ENCODE data around the gene SHKBP1.
"Not testable (repeated sequence)": the region's sequence is repeated elsewhere in the genome, so short reads cannot be mapped to it uniquely, and the experiment has no call there.

Gene SHKBP1

GRCh38 chr19:40576585-40577451 is at the start of gene SHKBP1:
SHKBP1 (plus strand) TSS chr19:40576873; CDS start chr19:40576900, 27 bp downstream.
- peak; percentile 36 to 89 (median 84) for DNase-seq

GRCh38 chr19:40528078-40528477 is 48.6 kb upstream of the SHKBP1 start:
- DNase-seq = peak in 1 of 14 donors; percentile 31

GRCh38 chr19:40528533-40529092 is 48.1 kb upstream of the SHKBP1 start:
- DNase-seq = no peak

GRCh38 chr19:40529093-40529954 is 47.3 kb upstream of the SHKBP1 start:
- peak; percentile 24 to 87 (median 66) for DNase-seq

- DNase-seq = peak in 5 of 14 donors; percentile 20 to 52 (median 45)
Observed at GRCh38 chr19:40530091-40530901, 46.4 kb upstream of the SHKBP1 start.

- no peak for DNase-seq
Observed at GRCh38 chr19:40533508-40533907, 43.2 kb upstream of the SHKBP1 start.

- DNase-seq = no peak
Observed at GRCh38 chr19:40534148-40534547, 42.5 kb upstream of the SHKBP1 start.

- DNase-seq = no peak
Observed at GRCh38 chr19:40539070-40539469, 37.6 kb upstream of the SHKBP1 start.

- peak in 6 of 14 donors; percentile 19 to 84 (median 30) for DNase-seq
Observed at GRCh38 chr19:40542202-40542859, 34.3 kb upstream of the SHKBP1 start.

GRCh38 chr19:40543029-40543597 is 33.6 kb upstream of the SHKBP1 start:
- no peak for DNase-seq

- not testable (repeated sequence) for DNase-seq
Observed at GRCh38 chr19:40546153-40546841, 30.4 kb upstream of the SHKBP1 start.

- DNase-seq = not testable (repeated sequence)
Observed at GRCh38 chr19:40547190-40547589, 29.5 kb upstream of the SHKBP1 start.

- no peak for DNase-seq
Observed at GRCh38 chr19:40547836-40548235, 28.8 kb upstream of the SHKBP1 start.

- peak in 1 of 14 donors; percentile 20 for DNase-seq
Observed at GRCh38 chr19:40549007-40549708, 27.5 kb upstream of the SHKBP1 start.

GRCh38 chr19:40550951-40551350 is 25.7 kb upstream of the SHKBP1 start:
- DNase-seq = no peak

- no peak for DNase-seq
Observed at GRCh38 chr19:40552848-40553247, 23.8 kb upstream of the SHKBP1 start.

- DNase-seq = no peak
Observed at GRCh38 chr19:40553885-40554857, 22.5 kb upstream of the SHKBP1 start.

GRCh38 chr19:40555978-40556689 is 20.5 kb upstream of the SHKBP1 start:
- no peak for DNase-seq

Measured in C1 segment of cervical spinal cord (tissue), 14 donors.